Upper lobe of left lung (tissue), 6 donors: ENCODE measurements around the gene AATF. TPM values are rescaled to one million over a fixed set of nuclear protein-coding genes. Genes with fewer than 3 reads are reported as not detected.

Source experiments
- ATAC-seq, 2 donors: fragments of 200-7000 bp; cut with Tn5 transposase; one replicate each; pipeline ENCODE4 v1.9.1; 2022; ENCODE audit warnings: mild to moderate bottlenecking in 2 of 2, moderate library complexity in 2 of 2; ENCODE audit not compliant: low FRiP score in 2 of 2
- DNase-seq, 2 donors: peaks; one replicate each; pipeline ENCODE4 v3.0.0-alpha.2; 2019 to 2020
- H3K27ac ChIP-seq, 4 donors: fragments of 200-600 bp; sonication (generic); one replicate each; pipeline ENCODE4 v1.5.1; 2016 to 2019
- H3K27me3 ChIP-seq, 4 donors: fragments of 200-600 bp; sonication (generic); one replicate each; pipeline ENCODE4 v1.5.1; 2017 to 2019
- H3K36me3 ChIP-seq, 4 donors: fragments of 200-600 bp; sonication (generic); one replicate each; pipeline ENCODE4 v1.5.1; 2016 to 2019
- H3K4me1 ChIP-seq, 4 donors: fragments of 200-600 bp; sonication (generic); one replicate each; pipeline ENCODE4 v1.5.1; 2018 to 2019
- H3K4me3 ChIP-seq, 4 donors: fragments of 200-600 bp; sonication (generic); one replicate each; pipeline ENCODE4 v1.5.1; 2017 to 2019; ENCODE audit warnings: mild to moderate bottlenecking in 2 of 4, moderate library complexity in 1 of 4
- H3K9me3 ChIP-seq, 4 donors: fragments of 200-600 bp; sonication (generic); one replicate each; pipeline ENCODE4 v1.5.1; 2018 to 2019
- EP300 ChIP-seq, 4 donors: sonication (generic); formaldehyde crosslinking; IDR thresholded peaks; one replicate each; pipeline ENCODE4 v1.5.1; 2017; ENCODE audit warnings: antibody characterized with exemption in 4 of 4, control low read depth in 2 of 4
- POLR2A ChIP-seq, 4 donors: fragments of 450-650 bp; IDR thresholded peaks; one replicate each; pipeline ENCODE4 v1.5.1; 2016 to 2017; ENCODE audit warnings: antibody characterized with exemption in 4 of 4, mild to moderate bottlenecking in 2 of 4
- POLR2AphosphoS5 ChIP-seq, 2 donors: sonication (generic); formaldehyde crosslinking; IDR thresholded peaks; one replicate each; pipeline ENCODE4 v1.5.1; 2017; ENCODE audit warnings: antibody characterized with exemption in 2 of 2
- WGBS, 2 donors: methylation state at CpG; one replicate each; pipeline ENCODE4 v1.1.5; 2017 to 2018; 5-methylcytosine and 5-hydroxymethylcytosine counted together
- total RNA-seq, 6 donors: library from RNA; depleted of rRNA in 4 of 6; stranded (reverse); fragments of >200 nt in 4 of 6; gene quantifications; one replicate each; pipeline versions ENCODE4 v1.1.0 to v1.2.1, GENCODE V29; 2016 to 2021
- TF ChIP-seq, protein P1 (sequence below), 6 experiments: fragments of 450-650 bp in 4 of 6; fragments of 200-600 bp in 2 of 6; sonication (generic) in 2 of 6; IDR thresholded peaks; one replicate each; pipeline ENCODE4 v1.5.1; 2016 to 2019; ENCODE audit warnings: antibody characterized with exemption in 6 of 6
- donor health status: DM: no; HTN: no; CAD: no; lungs with moderate emphysema.
- donor health status: DM: no; HTN: yes; CAD: no; lungs with severe emphysema.

AATF gene
- total RNA-seq, 6 donors from 2014 or later = 30.7 to 45.4 (median 37.3) TPM

DNA sequence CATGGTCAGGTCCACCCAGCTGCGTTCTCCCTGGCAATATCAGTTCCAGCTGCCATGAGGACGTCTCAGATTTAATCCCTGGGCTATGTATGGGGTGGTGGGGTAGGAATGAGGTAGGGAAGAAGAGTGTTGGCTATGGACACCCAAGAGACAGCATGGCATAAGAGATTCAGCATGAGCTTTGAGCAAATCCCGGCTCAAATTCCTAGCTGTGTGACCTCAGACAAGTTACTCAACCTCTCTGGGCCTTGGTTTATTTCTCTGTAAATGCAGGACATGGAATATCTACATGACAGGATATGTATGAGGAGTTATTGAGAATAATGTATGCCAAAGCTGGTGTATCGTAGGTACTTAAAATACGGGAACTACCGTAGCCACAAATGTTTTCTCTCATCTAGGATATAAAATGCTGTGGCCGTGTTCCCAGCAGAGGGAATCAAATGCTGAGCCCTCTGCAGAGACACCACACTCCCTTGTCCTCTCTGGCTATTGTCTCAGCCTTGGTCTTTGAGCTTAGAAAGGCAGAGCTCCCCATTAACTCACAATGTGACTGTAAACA, 29.3 kb upstream of the AATF start:
- peaks cover 0 to 8% (median 2%) of the 10 kb centered on the region in 4 donors for H3K27me3 ChIP-seq
- WGBS, 2 donors = 76 to 84% methylated on average over 7 of the region's 7 CpGs

DNA sequence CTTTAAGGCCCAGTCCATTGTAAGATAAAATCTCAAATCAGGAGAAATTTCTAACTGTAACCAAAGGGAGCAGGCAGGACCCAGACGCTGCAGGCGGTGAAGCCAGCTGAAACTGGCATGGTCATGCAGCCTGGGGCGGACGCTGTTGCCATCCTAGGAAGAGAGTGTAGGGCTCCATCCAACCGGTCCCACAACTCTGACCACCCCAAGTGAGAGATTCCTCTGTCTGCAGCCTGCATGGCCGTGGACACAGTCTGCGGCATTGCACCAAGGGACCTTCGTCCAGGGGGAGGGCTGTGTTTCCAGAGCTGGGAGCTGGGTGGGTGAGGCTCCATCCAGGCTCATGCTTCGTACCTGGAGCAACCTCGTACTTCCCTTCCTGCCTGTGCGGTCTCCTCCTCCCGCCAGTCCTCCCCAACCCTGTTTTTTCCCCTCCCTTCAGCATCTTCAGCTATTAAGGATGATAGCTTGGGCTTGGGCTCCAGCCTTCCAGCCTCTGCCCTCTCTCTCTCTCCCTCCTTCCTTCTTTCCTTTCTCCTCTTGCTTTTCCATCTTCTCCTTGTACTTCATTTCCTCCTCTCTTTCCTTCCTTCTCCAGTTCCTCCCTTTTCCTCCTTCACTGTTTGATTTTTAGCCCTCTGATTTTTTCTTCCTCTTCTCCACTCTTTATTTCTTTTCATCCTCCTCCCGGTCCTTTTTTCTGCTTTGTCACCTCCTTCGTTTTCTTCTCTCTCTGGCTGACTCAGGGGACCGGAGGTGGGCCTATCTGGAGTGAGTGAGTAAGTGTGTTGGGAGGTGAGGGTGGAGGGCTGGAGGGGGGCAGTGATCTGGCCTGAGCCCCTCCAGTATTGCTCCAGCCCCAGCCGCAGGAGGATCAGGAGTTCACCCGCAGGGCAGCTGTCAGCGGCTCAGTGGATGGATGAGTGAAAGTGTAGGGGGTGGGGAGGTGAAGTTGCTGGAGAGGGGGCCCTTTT, 28.4 kb upstream of the AATF start:
- H3K27me3 ChIP-seq = peaks cover 0 to 8% (median 2%) of the 10 kb centered on the region in 4 donors
- no peaks in the 10 kb centered on the region for H3K9me3 ChIP-seq
- DNase-seq (no peak), ATAC-seq (no peak)
- WGBS, 2 donors = 16 to 29% methylated on average over 10 to 18 of the region's 18 CpGs
- TF ChIP-seq EP300 (IDR thresholded peaks at IDR 0.05) (no peak), POLR2A (IDR thresholded peaks at IDR 0.05) (no peak), POLR2AphosphoS5 (IDR thresholded peaks at IDR 0.05) (no peak)
- TF ChIP-seq, protein P1, sequence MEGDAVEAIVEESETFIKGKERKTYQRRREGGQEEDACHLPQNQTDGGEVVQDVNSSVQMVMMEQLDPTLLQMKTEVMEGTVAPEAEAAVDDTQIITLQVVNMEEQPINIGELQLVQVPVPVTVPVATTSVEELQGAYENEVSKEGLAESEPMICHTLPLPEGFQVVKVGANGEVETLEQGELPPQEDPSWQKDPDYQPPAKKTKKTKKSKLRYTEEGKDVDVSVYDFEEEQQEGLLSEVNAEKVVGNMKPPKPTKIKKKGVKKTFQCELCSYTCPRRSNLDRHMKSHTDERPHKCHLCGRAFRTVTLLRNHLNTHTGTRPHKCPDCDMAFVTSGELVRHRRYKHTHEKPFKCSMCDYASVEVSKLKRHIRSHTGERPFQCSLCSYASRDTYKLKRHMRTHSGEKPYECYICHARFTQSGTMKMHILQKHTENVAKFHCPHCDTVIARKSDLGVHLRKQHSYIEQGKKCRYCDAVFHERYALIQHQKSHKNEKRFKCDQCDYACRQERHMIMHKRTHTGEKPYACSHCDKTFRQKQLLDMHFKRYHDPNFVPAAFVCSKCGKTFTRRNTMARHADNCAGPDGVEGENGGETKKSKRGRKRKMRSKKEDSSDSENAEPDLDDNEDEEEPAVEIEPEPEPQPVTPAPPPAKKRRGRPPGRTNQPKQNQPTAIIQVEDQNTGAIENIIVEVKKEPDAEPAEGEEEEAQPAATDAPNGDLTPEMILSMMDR (IDR thresholded peaks at IDR 0.05) = no peak
- no peaks in the 10 kb centered on the region for H3K36me3 ChIP-seq
- no peak overlapping the region for H3K4me3 ChIP-seq
- no peak overlapping the region for H3K27ac ChIP-seq
- no peaks in the 10 kb centered on the region for H3K4me1 ChIP-seq

More for the DNA sequence above, 29.3 kb upstream of the AATF start:
- Histone ChIP-seq H3K4me3 (no peak overlapping the region), H3K9me3 (no peaks in the 10 kb centered on the region), H3K27ac (no peak overlapping the region), H3K36me3 (no peaks in the 10 kb centered on the region), H3K4me1 (no peaks in the 10 kb centered on the region)
- no peak for TF ChIP-seq POLR2A (IDR thresholded peaks at IDR 0.05)
- TF ChIP-seq EP300 (IDR thresholded peaks at IDR 0.05) = no peak
- TF ChIP-seq, protein P1 (IDR thresholded peaks at IDR 0.05) = no peak
- no peak for TF ChIP-seq POLR2AphosphoS5 (IDR thresholded peaks at IDR 0.05)
- ATAC-seq (no peak), DNase-seq (no peak)

DNA sequence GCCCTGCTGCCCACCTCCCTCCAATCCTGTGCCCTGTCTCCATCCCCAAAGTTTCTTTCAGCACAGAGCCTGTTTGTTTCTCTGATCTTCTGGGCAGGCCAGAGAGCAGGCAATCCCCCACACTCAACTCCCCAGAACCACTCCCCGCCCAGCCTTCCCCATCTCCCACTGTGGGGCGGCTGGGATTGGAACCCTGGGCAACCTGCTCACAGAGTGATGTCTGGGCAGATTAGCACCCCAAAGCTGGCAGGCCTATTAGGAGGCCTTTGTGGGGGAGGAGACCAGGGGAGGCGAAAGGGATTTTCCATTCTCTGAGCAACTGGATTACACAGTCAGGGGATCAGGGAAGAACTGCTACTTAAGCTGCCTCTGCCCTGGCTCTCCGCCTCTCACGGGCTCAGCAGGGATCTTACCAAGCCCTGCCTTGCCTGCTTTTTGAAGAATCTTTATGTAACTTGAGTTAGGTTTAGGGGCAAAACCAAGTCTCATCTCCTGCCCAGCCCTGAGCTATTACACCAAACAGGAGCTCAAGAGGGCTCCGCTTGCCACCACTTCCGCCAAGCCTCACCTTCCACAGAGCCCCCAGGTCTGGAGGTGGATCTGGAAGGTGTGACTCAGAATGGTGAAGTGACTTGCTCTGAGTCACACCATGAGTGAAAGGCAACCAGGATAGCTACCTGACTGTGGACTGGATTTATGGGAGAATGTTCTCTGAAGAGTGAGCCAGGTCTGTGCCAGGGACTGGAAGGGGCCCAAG, 27.5 kb upstream of the AATF start:
- peaks cover 0 to 8% (median 2%) of the 10 kb centered on the region in 4 donors for H3K27me3 ChIP-seq
- no peaks in the 10 kb centered on the region for H3K4me1 ChIP-seq
- WGBS, 2 donors = 63 to 67% methylated on average over 6 to 7 of the region's 7 CpGs
- H3K27ac ChIP-seq = no peak overlapping the region
- DNase-seq = no peak
- H3K36me3 ChIP-seq = no peaks in the 10 kb centered on the region
- no peaks in the 10 kb centered on the region for H3K9me3 ChIP-seq
- no peak overlapping the region for H3K4me3 ChIP-seq
- no peak for ATAC-seq
- TF ChIP-seq POLR2A (IDR thresholded peaks at IDR 0.05) = no peak
- TF ChIP-seq POLR2AphosphoS5 (IDR thresholded peaks at IDR 0.05) = no peak
- TF ChIP-seq, protein P1 (IDR thresholded peaks at IDR 0.05) = no peak
- no peak for TF ChIP-seq EP300 (IDR thresholded peaks at IDR 0.05)

DNA sequence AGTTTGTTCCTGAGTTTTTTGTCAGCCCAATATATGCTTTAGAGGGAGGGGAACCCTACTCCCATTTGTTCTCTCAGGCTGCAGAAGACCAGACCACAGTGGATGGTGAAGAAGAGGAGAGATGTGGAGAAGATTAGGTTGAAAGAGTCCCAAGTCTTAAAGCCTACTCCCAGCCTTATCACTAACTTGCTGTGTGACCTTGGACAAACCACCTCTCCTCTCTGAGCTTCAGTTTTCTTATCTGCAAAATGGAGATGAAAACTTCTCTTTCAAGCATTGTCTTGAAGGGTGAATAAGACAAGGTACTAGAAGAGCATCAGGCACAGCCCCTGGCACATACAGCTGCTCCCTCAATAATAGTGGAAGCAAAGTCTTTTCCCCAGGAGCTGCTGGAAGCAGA, 26.6 kb upstream of the AATF start:
- TF ChIP-seq EP300 (IDR thresholded peaks at IDR 0.05) (no peak), POLR2AphosphoS5 (IDR thresholded peaks at IDR 0.05) (no peak), POLR2A (IDR thresholded peaks at IDR 0.05) (no peak)
- TF ChIP-seq, protein P1 (IDR thresholded peaks at IDR 0.05) = no peak
- Histone ChIP-seq H3K27ac (no peak overlapping the region), H3K36me3 (no peaks in the 10 kb centered on the region), H3K4me3 (no peak overlapping the region), H3K27me3 (peaks cover 0 to 8% (median 2%) of the 10 kb centered on the region in 4 donors), H3K4me1 (no peaks in the 10 kb centered on the region), H3K9me3 (no peaks in the 10 kb centered on the region)
- DNase-seq (no peak), ATAC-seq (no peak)
